Caco-2 (cell line): ENCODE results near the gene PTPRO. TPM values are rescaled to one million over a fixed set of nuclear protein-coding genes. Genes with fewer than 3 reads are reported as not detected.

Experiments
- BruUV-seq: library from RNA; stranded (reverse); fragments of 400-500 nt; replicated peaks from 2 replicates; lab custom pipeline; 2021; lab: Mats Ljungman, UMichigan
- CTCF ChIA-PET: fragments of 300-600 bp; sonication (Branson Sonifier 250); formaldehyde crosslinking; loops from one replicate; lab custom pipeline; 2022; ENCODE audit warnings: antibody characterized with exemption; lab: Charles Lee
- POLR2A ChIA-PET: fragments of 300-600 bp; sonication (Branson Sonifier 250); formaldehyde crosslinking; loops from one replicate; lab custom pipeline; 2022; ENCODE audit warnings: antibody characterized with exemption; lab: Charles Lee
- DNase-seq, 2 experiments: peaks; one replicate each; pipeline versions ENCODE4 v3.0.0 to v3.0.0-alpha.2; 2020 to 2022
- H3K27me3 ChIP-seq: replicated peaks from 2 replicates; pipeline ENCODE4 v1.6.0; 2011; ENCODE audit warnings: low read length; ENCODE audit not compliant: control insufficient read depth, insufficient read depth
- H3K36me3 ChIP-seq: 2 replicates; pipeline ENCODE4 v1.5.1; 2011; ENCODE audit warnings: low read length; ENCODE audit not compliant: control insufficient read depth, insufficient read depth
- H3K4me1 ChIP-seq: fragments of 250-450 bp; sonication (Bioruptor Pico); 2 replicates; pipeline ENCODE4 v1.5.1; 2020; ENCODE audit warnings: mild to moderate bottlenecking
- H3K4me3 ChIP-seq: 2 replicates; pipeline ENCODE4 v1.5.1; 2011; ENCODE audit warnings: low read depth, mild to moderate bottlenecking, control low read depth, low read length
- H3K9me3 ChIP-seq: fragments of 250-450 bp; sonication (Bioruptor Pico); 2 replicates; pipeline ENCODE4 v1.5.1; 2020; ENCODE audit warnings: mild to moderate bottlenecking, moderate library complexity
- H3K27ac Mint-ChIP-seq: one replicate; pipeline ENCODE4 v1.8.0; 2022; ENCODE audit warnings: mixed read lengths; ENCODE audit not compliant: unreplicated experiment
- H3K27me3 Mint-ChIP-seq: one replicate; pipeline ENCODE4 v1.8.0; 2022; ENCODE audit warnings: mixed read lengths; ENCODE audit not compliant: insufficient read depth, unreplicated experiment
- H3K36me3 Mint-ChIP-seq: one replicate; pipeline ENCODE4 v1.8.0; 2022; ENCODE audit warnings: mild to moderate bottlenecking, mixed read lengths; ENCODE audit not compliant: insufficient read depth, unreplicated experiment
- H3K4me1 Mint-ChIP-seq: one replicate; pipeline ENCODE4 v1.8.0; 2022; ENCODE audit warnings: low read depth, mixed read lengths; ENCODE audit not compliant: unreplicated experiment
- H3K4me3 Mint-ChIP-seq: one replicate; pipeline ENCODE4 v1.8.0; 2022; ENCODE audit warnings: mild to moderate bottlenecking, moderate library complexity, mixed read lengths; ENCODE audit not compliant: unreplicated experiment
- H3K9me3 Mint-ChIP-seq: one replicate; pipeline ENCODE4 v1.8.0; 2022; ENCODE audit warnings: mixed read lengths; ENCODE audit not compliant: unreplicated experiment
- intact Hi-C: fragments of 100-400 bp; cut with micrococcal nuclease; formaldehyde crosslinking; loops from one replicate; pipeline ENCODE4 v1.10.0; 2022; ENCODE audit not compliant: unreplicated experiment
- total RNA-seq: library from RNA; stranded (reverse); gene quantifications from 2 replicates; pipeline ENCODE4 v1.2.3, GENCODE V29; 2022
- TF ChIP-seq, protein P1 (sequence below), 2 experiments: fragments of 200-600 bp in 1 of 2; IDR thresholded peaks; 1 replicate in 1 of 2; 2 replicates in 1 of 2; pipeline versions ENCODE4 v1.5.1 to v1.8.0; 2011 to 2022; ENCODE audit warnings: antibody characterized with exemption in 1 of 2, control low read depth in 1 of 2, inconsistent platforms in 1 of 2, low read depth in 1 of 2, low read length in 1 of 2, mild to moderate bottlenecking in 1 of 2, moderate library complexity in 1 of 2; ENCODE audit not compliant: insufficient read depth in 1 of 2, severe bottlenecking in 1 of 2, unreplicated experiment in 1 of 2

The PTPRO gene
- total RNA-seq, 1 experiment from 2014 or later, result not detected

DNA sequence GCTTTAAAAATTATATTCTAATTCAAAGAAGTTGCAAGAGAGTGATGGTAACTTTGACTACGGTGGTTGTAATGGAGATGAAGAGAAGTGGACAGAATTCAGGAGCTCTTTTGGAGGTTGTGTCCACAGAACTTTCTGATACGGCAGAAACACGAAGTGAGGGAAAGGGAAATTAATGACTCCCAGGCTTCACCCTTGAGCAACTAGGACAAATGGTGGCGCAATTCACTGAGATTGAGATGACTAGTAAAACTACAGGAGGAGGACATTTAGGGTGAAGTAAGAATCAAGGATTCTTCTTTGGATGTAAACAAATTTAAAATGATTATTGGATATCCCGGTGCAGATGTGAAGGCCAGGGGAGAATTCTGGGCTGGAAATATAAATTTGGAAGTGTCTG is 212.6 kb downstream of the PTPRO start:
- Mint-ChIP-seq H3K4me1 (no peaks in the 10 kb centered on the region), H3K36me3 (no peaks in the 10 kb centered on the region), H3K27me3 (peaks cover 12% of the 10 kb centered on the region), H3K27ac (no peak overlapping the region), H3K9me3 (no peaks in the 10 kb centered on the region), H3K4me3 (no peak overlapping the region)
- Histone ChIP-seq H3K27me3 (0 out of 2 replicates have a peak, but pooled peaks cover 1% of the 10 kb centered on the region), H3K9me3 (no peaks in the 10 kb centered on the region), H3K36me3 (no peaks in the 10 kb centered on the region), H3K4me3 (no peak overlapping the region), H3K4me1 (no peaks in the 10 kb centered on the region)
- POLR2A ChIA-PET, result no interaction called here
- BruUV-seq, result no TSS peak
- DNase-seq, result no peak
- CTCF ChIA-PET, result interaction anchor here (0.9 kb wide), 1 partner anchor 13 kb away, joined by 4 read pairs; no protein-coding TSS in a partner anchor
- TF ChIP-seq, protein P1, sequence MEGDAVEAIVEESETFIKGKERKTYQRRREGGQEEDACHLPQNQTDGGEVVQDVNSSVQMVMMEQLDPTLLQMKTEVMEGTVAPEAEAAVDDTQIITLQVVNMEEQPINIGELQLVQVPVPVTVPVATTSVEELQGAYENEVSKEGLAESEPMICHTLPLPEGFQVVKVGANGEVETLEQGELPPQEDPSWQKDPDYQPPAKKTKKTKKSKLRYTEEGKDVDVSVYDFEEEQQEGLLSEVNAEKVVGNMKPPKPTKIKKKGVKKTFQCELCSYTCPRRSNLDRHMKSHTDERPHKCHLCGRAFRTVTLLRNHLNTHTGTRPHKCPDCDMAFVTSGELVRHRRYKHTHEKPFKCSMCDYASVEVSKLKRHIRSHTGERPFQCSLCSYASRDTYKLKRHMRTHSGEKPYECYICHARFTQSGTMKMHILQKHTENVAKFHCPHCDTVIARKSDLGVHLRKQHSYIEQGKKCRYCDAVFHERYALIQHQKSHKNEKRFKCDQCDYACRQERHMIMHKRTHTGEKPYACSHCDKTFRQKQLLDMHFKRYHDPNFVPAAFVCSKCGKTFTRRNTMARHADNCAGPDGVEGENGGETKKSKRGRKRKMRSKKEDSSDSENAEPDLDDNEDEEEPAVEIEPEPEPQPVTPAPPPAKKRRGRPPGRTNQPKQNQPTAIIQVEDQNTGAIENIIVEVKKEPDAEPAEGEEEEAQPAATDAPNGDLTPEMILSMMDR (IDR thresholded peaks at IDR 0.05; ENCODE audit: insufficient read depth in 1 of 2, low read depth in 1 of 2, low read length in 1 of 2, severe bottlenecking in 1 of 2, unreplicated experiment in 1 of 2), result no peak
- intact Hi-C loops, result no loop called here

DNA sequence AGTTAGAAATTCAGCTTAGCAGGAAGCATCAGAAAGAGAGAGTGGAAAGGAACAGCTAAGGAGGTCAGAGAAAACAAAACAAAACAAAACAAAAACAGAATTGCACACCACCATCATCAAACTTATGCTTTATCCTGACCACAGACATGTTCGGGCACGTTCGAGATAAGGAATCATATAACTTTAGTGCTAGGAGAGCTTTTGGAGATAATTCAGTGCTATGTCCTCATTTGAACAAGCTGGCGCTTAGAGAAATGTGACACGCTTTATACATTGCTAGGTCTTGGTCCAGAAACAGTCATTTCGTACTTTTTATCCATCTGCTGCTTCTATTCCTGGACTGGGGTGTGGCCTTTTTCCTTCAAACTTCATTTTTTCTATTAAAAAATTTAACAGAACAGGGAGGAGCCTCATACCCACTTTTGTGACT is 213.1 kb downstream of the PTPRO start:
- H3K27me3 Mint-ChIP-seq, result peaks cover 10% of the 10 kb centered on the region

DNA sequence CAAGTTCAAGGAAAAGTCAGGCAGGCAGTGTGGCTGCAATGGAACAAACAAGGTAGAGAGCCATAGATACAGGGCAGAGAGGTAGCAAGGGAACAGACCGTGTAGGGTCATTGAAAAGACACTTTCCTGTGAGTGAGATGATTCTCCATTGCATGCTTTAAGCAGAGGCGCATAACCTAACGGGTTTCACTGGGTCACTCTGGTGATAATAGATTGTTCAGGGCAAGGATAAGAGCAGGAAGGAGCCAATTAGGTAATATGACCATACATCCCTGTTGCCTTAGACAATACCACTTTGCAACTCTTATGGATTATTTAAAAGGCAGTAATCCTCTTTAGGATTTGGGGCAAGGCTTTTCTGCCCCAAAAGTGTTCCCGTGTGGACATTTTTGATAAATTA is 214.1 kb downstream of the PTPRO start:
- no peaks in the 10 kb centered on the region for H3K4me1 ChIP-seq
- Mint-ChIP-seq H3K4me1 (no peaks in the 10 kb centered on the region), H3K9me3 (no peaks in the 10 kb centered on the region), H3K4me3 (no peak overlapping the region), H3K27ac (no peak overlapping the region), H3K27me3 (peaks cover 6% of the 10 kb centered on the region), H3K36me3 (no peaks in the 10 kb centered on the region)
- no peaks in the 10 kb centered on the region for H3K9me3 ChIP-seq
- POLR2A ChIA-PET, result no interaction called here
- BruUV-seq, result no TSS peak
- H3K36me3 ChIP-seq, result no peaks in the 10 kb centered on the region
- H3K27me3 ChIP-seq, result 0 out of 2 replicates have a peak, but pooled peaks cover 1% of the 10 kb centered on the region
- no peak for DNase-seq
- TF ChIP-seq, protein P1 (IDR thresholded peaks at IDR 0.05; ENCODE audit: insufficient read depth in 1 of 2, low read depth in 1 of 2, low read length in 1 of 2, severe bottlenecking in 1 of 2, unreplicated experiment in 1 of 2), result no peak
- no peak overlapping the region for H3K4me3 ChIP-seq
- intact Hi-C loops, result no loop called here
- CTCF ChIA-PET, result no interaction called here

More for the DNA sequence above, 213.1 kb downstream of the PTPRO start:
- Mint-ChIP-seq H3K4me3 (no peak overlapping the region), H3K9me3 (no peaks in the 10 kb centered on the region), H3K27ac (no peak overlapping the region), H3K4me1 (no peaks in the 10 kb centered on the region), H3K36me3 (no peaks in the 10 kb centered on the region)
- no peak overlapping the region for H3K4me3 ChIP-seq
- POLR2A ChIA-PET, result no interaction called here
- 0 out of 2 replicates have a peak, but pooled peaks cover 1% of the 10 kb centered on the region for H3K27me3 ChIP-seq
- CTCF ChIA-PET, result no interaction called here
- DNase-seq, result no peak
- H3K9me3 ChIP-seq, result no peaks in the 10 kb centered on the region
- intact Hi-C loops, result no loop called here
- no peaks in the 10 kb centered on the region for H3K4me1 ChIP-seq
- BruUV-seq, result no TSS peak
- TF ChIP-seq, protein P1 (IDR thresholded peaks at IDR 0.05; ENCODE audit: insufficient read depth in 1 of 2, low read depth in 1 of 2, low read length in 1 of 2, severe bottlenecking in 1 of 2, unreplicated experiment in 1 of 2), result no peak
- H3K36me3 ChIP-seq, result no peaks in the 10 kb centered on the region
